AG09309 (cell line): Measurements from ENCODE around the gene RPS6KA6.
A peak's percentile ranks its signal among the peaks of the same experiment; 100 is the strongest.

Source experiments
- DNase-seq: peaks from one replicate; pipeline ENCODE4 v3.0.0-alpha.2; 2010; ENCODE audit warnings: low read depth
- H3K4me3 ChIP-seq: 2 replicates; pipeline ENCODE4 v1.5.1; 2011; ENCODE audit warnings: mild to moderate bottlenecking, low read depth, low read length, moderate library complexity; ENCODE audit not compliant: control insufficient read depth
- CTCF ChIP-seq: IDR thresholded peaks from 2 replicates; pipeline ENCODE4 v1.5.1; 2011; ENCODE audit warnings: mild to moderate bottlenecking, low read depth, low read length, inconsistent platforms; ENCODE audit not compliant: insufficient read depth, control insufficient read depth; ENCODE audit errors: missing control alignments

RPS6KA6 gene

GRCh38 chrX:84186603-84187532, 1.1 kb downstream of the RPS6KA6 start:
- TF ChIP-seq CTCF: no peak
- peak overlapping the region; percentile 51 for H3K4me3 ChIP-seq
- DNase-seq: no peak

- no peak for TF ChIP-seq CTCF
- no peak for DNase-seq
- no peak overlapping the region for H3K4me3 ChIP-seq
These were observed 5.5 kb downstream of the RPS6KA6 start for GRCh38 chrX:84182516-84182915.

DNA sequence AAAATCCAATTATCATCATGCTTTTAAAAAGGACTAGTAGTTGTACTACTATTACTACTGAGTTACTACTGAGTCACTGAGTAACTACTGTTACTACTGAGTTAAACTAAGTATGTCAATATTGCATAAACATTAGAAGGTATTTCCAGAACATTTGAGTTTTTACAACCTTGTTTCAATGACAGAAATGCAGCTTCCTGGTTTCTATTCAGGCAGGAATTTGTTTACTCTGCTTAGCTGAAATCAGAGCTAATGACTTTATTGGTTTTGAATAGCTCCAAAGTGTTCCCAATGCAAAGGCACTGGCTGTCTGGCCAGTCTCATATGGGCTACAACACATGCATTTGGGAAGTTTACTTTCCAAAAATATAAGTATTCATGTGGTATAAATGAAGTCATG, 12.0 kb downstream of the RPS6KA6 start:
- no peak overlapping the region for H3K4me3 ChIP-seq
- no peak for DNase-seq
- TF ChIP-seq CTCF: no peak

DNA sequence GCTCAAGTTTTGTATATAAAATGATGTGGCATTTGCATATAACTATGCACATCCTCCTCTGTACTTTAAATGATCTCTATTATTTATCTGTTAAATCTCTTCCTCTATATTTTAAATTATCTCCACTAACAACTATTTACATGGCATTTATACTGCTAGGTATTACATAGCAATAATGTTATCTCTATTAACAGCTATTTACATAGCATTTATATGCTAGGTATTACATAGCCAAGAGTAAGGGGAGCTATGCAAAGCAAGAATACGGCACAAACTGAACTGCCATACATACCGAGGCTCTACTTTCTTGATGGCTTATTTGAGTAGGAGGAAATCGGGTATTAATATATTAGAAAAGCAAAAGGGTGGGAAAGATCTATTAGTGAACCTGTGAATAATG, 12.7 kb downstream of the RPS6KA6 start:
- TF ChIP-seq CTCF: no peak
- DNase-seq: no peak
- no peak overlapping the region for H3K4me3 ChIP-seq

DNA sequence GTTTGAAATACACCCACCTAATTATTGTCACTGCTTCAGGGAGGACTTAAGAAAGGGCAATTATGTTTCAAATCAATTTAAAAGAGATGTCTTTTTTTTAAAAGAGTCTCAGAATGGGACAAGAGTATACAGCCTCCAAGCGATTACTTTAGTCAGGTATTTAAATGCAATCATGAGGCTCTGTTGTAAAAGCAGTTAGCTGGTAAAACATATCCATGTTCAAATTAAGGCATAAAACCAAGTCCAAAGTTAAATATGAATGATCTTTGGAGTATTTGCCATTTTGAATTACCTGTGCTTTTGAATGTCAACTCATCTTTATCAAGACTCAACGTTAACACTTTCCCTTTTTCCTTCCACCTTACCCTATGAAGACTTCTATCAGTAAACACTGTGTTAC, 13.7 kb downstream of the RPS6KA6 start:
- H3K4me3 ChIP-seq: no peak overlapping the region
- no peak for DNase-seq
- TF ChIP-seq CTCF: no peak

GRCh38 chrX:84170931-84171330, 17.1 kb downstream of the RPS6KA6 start:
- H3K4me3 ChIP-seq: no peak overlapping the region
- TF ChIP-seq CTCF: no peak
- no peak for DNase-seq

DNA sequence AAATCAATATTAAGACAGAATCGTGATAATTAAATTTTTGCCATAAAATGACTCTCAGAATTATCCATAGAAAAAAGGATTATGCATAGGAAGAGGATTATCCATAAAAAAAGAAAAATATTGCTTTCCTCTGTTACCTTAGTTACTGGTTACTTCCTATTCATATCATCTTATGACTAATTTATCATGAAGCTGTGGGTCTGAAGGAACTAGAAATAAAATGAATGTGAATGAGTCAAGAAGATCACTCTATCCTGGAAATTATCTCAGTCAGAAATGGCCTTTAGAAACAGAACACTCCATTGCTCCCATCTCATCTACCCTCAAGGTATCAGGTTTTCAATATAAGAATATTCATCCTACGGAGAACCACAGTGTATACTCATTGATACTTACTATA, 19.4 kb downstream of the RPS6KA6 start:
- DNase-seq: no peak
- TF ChIP-seq CTCF: no peak
- H3K4me3 ChIP-seq: no peak overlapping the region
